HepG2 (cell line): ENCODE results near the gene PPM1H. TPM values are rescaled to one million over a fixed set of nuclear protein-coding genes. Genes with fewer than 3 reads are reported as not detected.

Experiments
- CEBPG ChIP-seq: IDR thresholded peaks from 2 replicates; pipeline ENCODE4 v1.6.1; 2016
- GATAD2A ChIP-seq: IDR thresholded peaks from 2 replicates; pipeline ENCODE4 v1.6.1; 2016
- KLF9 ChIP-seq: IDR thresholded peaks from 2 replicates; pipeline ENCODE4 v1.6.1; 2016; ENCODE audit warnings: low read depth
- MAFG ChIP-seq: sonication (generic); formaldehyde crosslinking; IDR thresholded peaks from 2 replicates; pipeline ENCODE4 v1.5.1; 2020; ENCODE audit warnings: mild to moderate bottlenecking, missing genetic modification reagents
- MXD4 ChIP-seq: IDR thresholded peaks from 2 replicates; pipeline ENCODE4 v1.6.1; 2016; ENCODE audit warnings: mild to moderate bottlenecking, missing biosample characterization, missing genetic modification reagents
- NFATC3 ChIP-seq: sonication (generic); formaldehyde crosslinking; IDR thresholded peaks from 2 replicates; pipeline ENCODE4 v1.5.1; 2020; ENCODE audit warnings: mild to moderate bottlenecking, missing genetic modification reagents
- NFYC ChIP-seq: IDR thresholded peaks from 2 replicates; pipeline ENCODE4 v1.6.1; 2016; ENCODE audit warnings: missing genetic modification reagents, missing compliant biosample characterization
- NONO ChIP-seq, 2 experiments: fragments of 450-650 bp in 1 of 2; sonication (generic) in 1 of 2; formaldehyde crosslinking in 1 of 2; IDR thresholded peaks in 1 of 2; conservative IDR thresholded peaks in 1 of 2; 2 replicates each; pipeline versions ENCODE4 v1.6.1 to v1.8.0; 2017 to 2022; ENCODE audit warnings: mild to moderate bottlenecking in 1 of 2, missing genetic modification reagents in 1 of 2, moderate library complexity in 1 of 2
- PHF20 ChIP-seq: sonication (generic); formaldehyde crosslinking; IDR thresholded peaks from 2 replicates; pipeline ENCODE4 v1.5.0; 2020; ENCODE audit warnings: mild to moderate bottlenecking, missing genetic modification reagents
- TEAD2 ChIP-seq: sonication (generic); formaldehyde crosslinking; IDR thresholded peaks from 2 replicates; pipeline ENCODE4 v1.9.0; 2021; ENCODE audit warnings: missing genetic modification reagents
- TRIM24 ChIP-seq: sonication (generic); formaldehyde crosslinking; IDR thresholded peaks from 2 replicates; pipeline ENCODE4 v1.8.0; 2022; ENCODE audit warnings: mild to moderate bottlenecking, missing genetic modification reagents
- TSC22D2 ChIP-seq: sonication (generic); formaldehyde crosslinking; IDR thresholded peaks from 2 replicates; pipeline ENCODE4 v1.5.1; 2020; ENCODE audit warnings: missing genetic modification reagents, mild to moderate bottlenecking, borderline replicate concordance
- ZFP37 ChIP-seq: sonication (generic); formaldehyde crosslinking; IDR thresholded peaks from 2 replicates; pipeline ENCODE4 v1.4.0; 2020; ENCODE audit warnings: missing genetic modification reagents, borderline replicate concordance
- ZNF12 ChIP-seq: sonication (generic); formaldehyde crosslinking; IDR thresholded peaks from 2 replicates; pipeline ENCODE4 v1.5.0; 2020; ENCODE audit warnings: missing genetic modification reagents
- ZSCAN12 ChIP-seq: sonication (generic); formaldehyde crosslinking; IDR thresholded peaks from 2 replicates; pipeline ENCODE4 v1.9.0; 2021; ENCODE audit warnings: mild to moderate bottlenecking, missing genetic modification reagents
- ZSCAN29 ChIP-seq: sonication (generic); formaldehyde crosslinking; conservative IDR thresholded peaks from 2 replicates; pipeline ENCODE4 v1.4.0; 2020; ENCODE audit warnings: mild to moderate bottlenecking, missing genetic modification reagents
- polyA plus RNA-seq, 8 experiments: library from polyadenylated mRNA; depleted of rRNA in 3 of 8; stranded (reverse) in 7 of 8; unstranded in 1 of 8; fragments of >200 nt; fragmentation: Illumina TruSeq in 4 of 8; extraction: Trizol in 4 of 8; gene quantifications; 2 replicates each; pipeline versions ENCODE4 v1.2.1 to v1.2.3, GENCODE V29; 2011 to 2016; ENCODE audit warnings: low read depth in 4 of 8, missing spikeins in 1 of 8, mixed read lengths in 1 of 8; ENCODE audit not compliant: insufficient read depth in 1 of 8
- total RNA-seq, 5 experiments: library from RNA; depleted of rRNA; stranded (reverse); fragments of >200 nt; fragmentation: Illumina TruSeq; extraction: Trizol; gene quantifications; 2 replicates each; pipeline ENCODE4 v1.2.3, GENCODE V29; 2016; ENCODE audit warnings: low read depth in 1 of 5
- TF ChIP-seq, protein P1 (sequence below): IDR thresholded peaks from 2 replicates; pipeline ENCODE4 v1.6.1; 2012; ENCODE audit warnings: low read length, improper control_type of control experiment
- TF ChIP-seq, protein P2 (sequence below): sonication (generic); formaldehyde crosslinking; IDR thresholded peaks from 2 replicates; pipeline ENCODE4 v1.5.1; 2020; ENCODE audit warnings: missing genetic modification reagents, mild to moderate bottlenecking, borderline replicate concordance
- TF ChIP-seq, protein P3 (sequence below): sonication (generic); formaldehyde crosslinking; IDR thresholded peaks from 2 replicates; pipeline ENCODE4 v1.9.0; 2021; ENCODE audit warnings: missing genetic modification reagents, borderline replicate concordance
- TF ChIP-seq, protein P4 (sequence below): IDR thresholded peaks from 2 replicates; pipeline ENCODE4 v1.6.1; 2016; ENCODE audit warnings: missing biosample characterization, missing genetic modification reagents, low read depth

The PPM1H gene
- total and polyA plus RNA-seq, 2 of the 13 experiments (the other 11 are each of a cell fraction or from before 2014, with no cell fraction given) = 29.1 to 38.1 TPM

DNA sequence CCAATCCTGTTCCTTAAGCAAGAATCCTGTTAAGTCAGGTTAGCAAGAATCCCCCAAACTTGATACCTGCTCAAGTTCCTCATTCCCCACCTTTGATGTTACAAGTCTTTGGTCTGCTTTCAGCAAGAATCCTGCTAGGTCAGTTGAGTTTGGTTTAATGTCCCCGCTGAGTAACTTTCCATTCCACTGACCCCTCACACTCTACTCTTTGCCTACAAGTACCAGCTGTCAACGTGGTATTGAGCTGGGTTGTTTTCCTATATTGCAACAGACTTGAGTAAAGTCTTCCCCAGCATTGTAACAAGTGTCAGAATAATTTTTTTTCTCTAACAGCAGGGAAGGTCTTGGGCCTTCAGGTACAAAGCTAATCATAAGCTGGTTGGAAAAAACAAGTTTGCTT, 6.3 kb downstream of the PPM1H start (continued):
- peak; percentile 29; the same call in 1 of the 2 replicates for TF ChIP-seq ZNF12 (CRISPR knock-in tag)
- no peak for TF ChIP-seq KLF9 (CRISPR knock-in tag)
- TF ChIP-seq CEBPG (CRISPR knock-in tag) = peak; percentile 86
- TF ChIP-seq TEAD2 = no peak
- no peak for TF ChIP-seq NFATC3 (CRISPR knock-in tag)
- TF ChIP-seq MAFG (CRISPR knock-in tag) = no peak
- no peak for TF ChIP-seq NFYC
- TF ChIP-seq ZSCAN29 (CRISPR knock-in tag) = no peak
- TF ChIP-seq, protein P1, sequence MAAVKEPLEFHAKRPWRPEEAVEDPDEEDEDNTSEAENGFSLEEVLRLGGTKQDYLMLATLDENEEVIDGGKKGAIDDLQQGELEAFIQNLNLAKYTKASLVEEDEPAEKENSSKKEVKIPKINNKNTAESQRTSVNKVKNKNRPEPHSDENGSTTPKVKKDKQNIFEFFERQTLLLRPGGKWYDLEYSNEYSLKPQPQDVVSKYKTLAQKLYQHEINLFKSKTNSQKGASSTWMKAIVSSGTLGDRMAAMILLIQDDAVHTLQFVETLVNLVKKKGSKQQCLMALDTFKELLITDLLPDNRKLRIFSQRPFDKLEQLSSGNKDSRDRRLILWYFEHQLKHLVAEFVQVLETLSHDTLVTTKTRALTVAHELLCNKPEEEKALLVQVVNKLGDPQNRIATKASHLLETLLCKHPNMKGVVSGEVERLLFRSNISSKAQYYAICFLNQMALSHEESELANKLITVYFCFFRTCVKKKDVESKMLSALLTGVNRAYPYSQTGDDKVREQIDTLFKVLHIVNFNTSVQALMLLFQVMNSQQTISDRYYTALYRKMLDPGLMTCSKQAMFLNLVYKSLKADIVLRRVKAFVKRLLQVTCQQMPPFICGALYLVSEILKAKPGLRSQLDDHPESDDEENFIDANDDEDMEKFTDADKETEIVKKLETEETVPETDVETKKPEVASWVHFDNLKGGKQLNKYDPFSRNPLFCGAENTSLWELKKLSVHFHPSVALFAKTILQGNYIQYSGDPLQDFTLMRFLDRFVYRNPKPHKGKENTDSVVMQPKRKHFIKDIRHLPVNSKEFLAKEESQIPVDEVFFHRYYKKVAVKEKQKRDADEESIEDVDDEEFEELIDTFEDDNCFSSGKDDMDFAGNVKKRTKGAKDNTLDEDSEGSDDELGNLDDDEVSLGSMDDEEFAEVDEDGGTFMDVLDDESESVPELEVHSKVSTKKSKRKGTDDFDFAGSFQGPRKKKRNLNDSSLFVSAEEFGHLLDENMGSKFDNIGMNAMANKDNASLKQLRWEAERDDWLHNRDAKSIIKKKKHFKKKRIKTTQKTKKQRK = no peak
- no peak for TF ChIP-seq PHF20 (CRISPR knock-in tag)
- TF ChIP-seq, protein P2, sequence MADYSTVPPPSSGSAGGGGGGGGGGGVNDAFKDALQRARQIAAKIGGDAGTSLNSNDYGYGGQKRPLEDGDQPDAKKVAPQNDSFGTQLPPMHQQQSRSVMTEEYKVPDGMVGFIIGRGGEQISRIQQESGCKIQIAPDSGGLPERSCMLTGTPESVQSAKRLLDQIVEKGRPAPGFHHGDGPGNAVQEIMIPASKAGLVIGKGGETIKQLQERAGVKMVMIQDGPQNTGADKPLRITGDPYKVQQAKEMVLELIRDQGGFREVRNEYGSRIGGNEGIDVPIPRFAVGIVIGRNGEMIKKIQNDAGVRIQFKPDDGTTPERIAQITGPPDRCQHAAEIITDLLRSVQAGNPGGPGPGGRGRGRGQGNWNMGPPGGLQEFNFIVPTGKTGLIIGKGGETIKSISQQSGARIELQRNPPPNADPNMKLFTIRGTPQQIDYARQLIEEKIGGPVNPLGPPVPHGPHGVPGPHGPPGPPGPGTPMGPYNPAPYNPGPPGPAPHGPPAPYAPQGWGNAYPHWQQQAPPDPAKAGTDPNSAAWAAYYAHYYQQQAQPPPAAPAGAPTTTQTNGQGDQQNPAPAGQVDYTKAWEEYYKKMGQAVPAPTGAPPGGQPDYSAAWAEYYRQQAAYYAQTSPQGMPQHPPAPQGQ (CRISPR knock-in tag) = no peak
- TF ChIP-seq ZFP37 (CRISPR knock-in tag) = no peak
- TF ChIP-seq TSC22D2 (CRISPR knock-in tag) = no peak
- no peak for TF ChIP-seq MXD4 (CRISPR knock-in tag)
- TF ChIP-seq GATAD2A (CRISPR knock-in tag) = peak; percentile 73
- no peak for TF ChIP-seq TRIM24
- TF ChIP-seq, protein P3, sequence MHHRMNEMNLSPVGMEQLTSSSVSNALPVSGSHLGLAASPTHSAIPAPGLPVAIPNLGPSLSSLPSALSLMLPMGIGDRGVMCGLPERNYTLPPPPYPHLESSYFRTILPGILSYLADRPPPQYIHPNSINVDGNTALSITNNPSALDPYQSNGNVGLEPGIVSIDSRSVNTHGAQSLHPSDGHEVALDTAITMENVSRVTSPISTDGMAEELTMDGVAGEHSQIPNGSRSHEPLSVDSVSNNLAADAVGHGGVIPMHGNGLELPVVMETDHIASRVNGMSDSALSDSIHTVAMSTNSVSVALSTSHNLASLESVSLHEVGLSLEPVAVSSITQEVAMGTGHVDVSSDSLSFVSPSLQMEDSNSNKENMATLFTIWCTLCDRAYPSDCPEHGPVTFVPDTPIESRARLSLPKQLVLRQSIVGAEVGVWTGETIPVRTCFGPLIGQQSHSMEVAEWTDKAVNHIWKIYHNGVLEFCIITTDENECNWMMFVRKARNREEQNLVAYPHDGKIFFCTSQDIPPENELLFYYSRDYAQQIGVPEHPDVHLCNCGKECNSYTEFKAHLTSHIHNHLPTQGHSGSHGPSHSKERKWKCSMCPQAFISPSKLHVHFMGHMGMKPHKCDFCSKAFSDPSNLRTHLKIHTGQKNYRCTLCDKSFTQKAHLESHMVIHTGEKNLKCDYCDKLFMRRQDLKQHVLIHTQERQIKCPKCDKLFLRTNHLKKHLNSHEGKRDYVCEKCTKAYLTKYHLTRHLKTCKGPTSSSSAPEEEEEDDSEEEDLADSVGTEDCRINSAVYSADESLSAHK (CRISPR knock-in tag) = no peak
- no peak for TF ChIP-seq NONO (IDR thresholded peaks at IDR 0.05)
- 0 out of 2 replicates have a peak, but pooled peaks have one; percentile 45 for TF ChIP-seq NONO (CRISPR knock-in tag; conservative IDR thresholded peaks at IDR 0.05)
- no peak for TF ChIP-seq ZSCAN12 (CRISPR knock-in tag)
- TF ChIP-seq, protein P4, sequence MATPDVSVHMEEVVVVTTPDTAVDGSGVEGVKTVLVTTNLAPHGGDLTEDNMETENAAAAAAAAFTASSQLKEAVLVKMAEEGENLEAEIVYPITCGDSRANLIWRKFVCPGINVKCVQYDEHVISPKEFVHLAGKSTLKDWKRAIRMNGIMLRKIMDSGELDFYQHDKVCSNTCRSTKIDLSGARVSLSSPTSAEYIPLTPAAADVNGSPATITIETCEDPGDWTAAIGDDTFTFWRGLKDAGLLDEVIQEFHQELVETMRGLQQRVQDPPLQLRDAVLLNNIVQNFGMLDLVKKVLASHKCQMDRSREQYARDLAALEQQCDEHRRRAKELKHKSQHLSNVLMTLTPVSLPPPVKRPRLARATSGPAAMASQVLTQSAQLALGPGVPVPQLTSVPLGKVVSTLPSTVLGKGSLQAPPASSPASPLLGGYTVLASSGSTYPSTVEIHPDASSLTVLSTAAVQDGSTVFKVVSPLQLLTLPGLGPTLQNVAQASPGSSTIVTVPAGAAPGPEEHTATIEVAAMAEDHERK (CRISPR knock-in tag) = no peak
